Sciatic nerve (tissue), 2 donors: ENCODE data around the gene BLVRB. TPM values are rescaled to one million over a fixed set of nuclear protein-coding genes. Genes with fewer than 3 reads are reported as not detected.
"Not testable (repeated sequence)": the region's sequence is repeated elsewhere in the genome, so short reads cannot be mapped to it uniquely, and the experiment has no call there.

Experiments used
- ATAC-seq: fragments of 200-7000 bp; cut with Tn5 transposase; one replicate; pipeline ENCODE4 v1.9.1; 2020; ENCODE audit warnings: mild to moderate bottlenecking, moderate library complexity
- DNase-seq: peaks from one replicate; pipeline ENCODE4 v3.0.0-alpha.2; 2020; ENCODE audit warnings: low spot score
- intact Hi-C: fragments of 100-400 bp; cut with DNase I; formaldehyde crosslinking; loops from one replicate; pipeline ENCODE4 v1.14.2; 2022
- total RNA-seq: library from RNA; stranded (reverse); fragmentation: NEBNext Ultra II Directional; extraction: Animal tissue kit (Norgen Biotek cat#: 25700); gene quantifications from one replicate; pipeline ENCODE4 v1.2.1, GENCODE V29; 2021
- donor health status: DM: no; HTN: no; CAD: no.
- donor health status: DM: no; HTN: no; CAD: no.

BLVRB gene
- total RNA-seq, 1 donor from 2014 or later: 83.8 TPM

DNA sequence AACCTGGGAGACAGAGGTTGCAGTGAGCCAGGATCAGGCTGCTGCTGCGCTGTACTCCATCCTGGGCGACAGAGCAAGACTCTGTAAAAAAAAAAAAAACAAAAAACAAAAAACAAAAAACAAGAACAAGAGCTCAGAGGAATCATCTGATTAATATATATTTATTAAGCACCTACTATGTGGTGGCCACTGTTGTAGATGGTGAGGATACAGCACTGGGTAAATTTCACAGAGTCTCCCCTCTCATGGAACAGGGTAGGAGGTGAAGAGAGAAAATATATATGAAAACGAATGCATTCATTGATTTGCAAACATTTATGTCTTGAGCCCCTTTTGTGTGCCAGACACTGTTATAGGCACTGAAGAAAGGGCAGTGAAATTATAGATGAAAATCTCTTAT is 33.8 kb downstream of the BLVRB start:
- DNase-seq (no peak), ATAC-seq (no peak)
- intact Hi-C loops: no loop called here

GRCh38 chr19:40430242-40430641 is 35.3 kb downstream of the BLVRB start:
- DNase-seq, intact Hi-C loops, ATAC-seq: not testable (repeated sequence)

DNA sequence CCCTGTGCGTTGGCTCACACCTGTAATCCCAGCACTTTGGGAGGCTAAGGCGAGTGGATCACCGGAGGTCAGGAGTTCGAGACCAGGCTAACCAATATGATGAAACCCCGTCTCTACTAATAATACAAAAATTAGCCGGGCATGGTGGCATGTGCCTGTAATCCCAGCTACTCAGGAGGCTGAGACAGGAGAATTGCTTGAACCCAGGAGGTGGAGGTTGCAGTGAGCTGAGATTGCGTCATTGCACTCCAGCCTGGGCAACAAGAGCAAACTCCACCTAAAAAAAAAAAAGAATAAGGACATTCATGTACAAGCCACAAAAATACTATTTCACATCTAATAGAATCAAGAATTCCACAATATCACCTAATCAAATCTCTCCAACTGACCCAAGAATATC is 37.3 kb downstream of the BLVRB start:
- intact Hi-C loops, ATAC-seq, DNase-seq: not testable (repeated sequence)

DNA sequence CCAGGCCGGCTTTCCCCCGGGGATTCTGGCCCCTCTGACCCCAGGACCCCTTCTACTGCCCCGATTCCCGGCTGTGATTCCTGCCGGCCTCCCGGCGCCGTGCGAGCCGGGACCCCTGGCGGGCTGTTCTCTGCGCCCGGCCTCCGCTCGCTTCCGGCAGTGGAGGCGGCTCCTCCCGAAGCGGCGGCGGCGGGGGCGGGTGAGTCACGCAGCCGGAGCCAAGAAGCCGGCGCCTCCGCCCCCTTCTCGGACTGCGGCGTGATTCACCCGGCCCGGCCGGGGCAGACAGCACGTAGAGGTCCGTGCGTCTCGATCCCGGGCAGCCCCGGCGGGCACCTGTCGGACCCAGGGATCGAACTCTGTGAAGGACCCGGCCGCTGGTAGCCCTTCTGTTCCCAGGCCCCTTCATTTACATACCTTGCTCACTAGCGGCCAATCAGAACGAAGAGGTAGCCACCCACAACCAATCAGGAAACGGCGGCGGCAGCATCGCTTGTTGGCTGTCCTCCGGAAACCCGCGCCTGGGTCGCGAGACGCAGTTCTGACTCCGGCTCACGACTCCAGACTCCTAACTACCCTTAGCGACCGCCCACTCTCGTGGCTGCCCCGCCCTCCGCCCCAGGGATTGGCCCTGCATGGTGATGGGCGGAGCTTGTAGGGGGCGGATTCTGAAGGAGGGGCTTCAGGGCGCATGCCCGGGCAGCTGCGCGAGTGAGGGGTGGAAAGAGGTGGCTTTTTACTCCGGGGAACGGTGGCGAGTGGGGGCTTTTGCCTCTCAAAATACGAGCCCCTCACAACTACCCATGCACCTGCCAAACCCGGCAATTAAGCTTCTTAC is 39.9 kb downstream of the BLVRB start, which contains the start of gene SERTAD1:
Gene SERTAD1 (minus strand): TSS at position 543 of the 838 bp plus-strand sequence. CDS start 2,446 bp downstream, outside the sequence.
- DNase-seq (peak; percentile 100), ATAC-seq (peak; percentile 95)
- intact Hi-C loops: no loop called here

DNA sequence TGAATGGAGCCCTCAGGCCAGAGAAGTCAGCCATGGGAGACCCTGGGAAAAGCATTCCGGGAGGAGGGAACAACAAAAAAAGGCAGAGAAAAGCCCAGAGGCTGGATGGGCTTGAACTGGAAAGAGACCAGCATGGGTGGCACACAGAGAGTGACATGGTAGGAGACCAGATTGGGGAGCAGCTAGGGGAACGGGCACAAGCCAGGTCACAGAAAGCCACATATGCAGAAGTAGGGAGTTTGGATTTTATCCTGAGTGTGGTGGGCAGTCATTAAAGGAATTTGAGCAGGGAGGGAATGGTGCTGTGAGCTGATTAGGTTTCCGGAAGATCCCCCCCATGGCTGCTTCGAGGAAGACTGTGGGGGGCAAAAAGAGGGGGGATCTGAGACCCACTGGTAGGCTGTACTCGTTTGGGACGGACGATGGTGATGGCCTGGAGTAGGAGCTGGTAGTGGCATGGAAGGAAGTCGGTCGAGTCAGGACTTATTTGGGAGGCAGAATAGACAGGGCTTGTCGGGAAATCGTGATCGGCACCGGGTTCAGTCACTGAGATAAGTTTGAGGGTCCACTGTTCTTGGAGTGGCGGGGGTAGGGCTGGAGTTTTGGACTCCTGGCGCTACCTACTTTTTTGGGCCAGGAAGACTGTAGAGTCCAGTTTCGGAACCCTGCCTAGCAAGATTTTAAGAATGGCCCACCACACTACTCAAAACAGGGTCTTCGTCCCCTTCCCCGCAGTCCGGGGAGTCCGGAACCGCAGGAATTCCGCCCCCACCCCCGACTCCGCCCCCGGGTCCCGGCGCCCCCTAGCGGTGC is 40.7 kb downstream of the BLVRB start:
- no peak for DNase-seq
- ATAC-seq: peak; percentile 3
- intact Hi-C loops: no loop called here

DNA sequence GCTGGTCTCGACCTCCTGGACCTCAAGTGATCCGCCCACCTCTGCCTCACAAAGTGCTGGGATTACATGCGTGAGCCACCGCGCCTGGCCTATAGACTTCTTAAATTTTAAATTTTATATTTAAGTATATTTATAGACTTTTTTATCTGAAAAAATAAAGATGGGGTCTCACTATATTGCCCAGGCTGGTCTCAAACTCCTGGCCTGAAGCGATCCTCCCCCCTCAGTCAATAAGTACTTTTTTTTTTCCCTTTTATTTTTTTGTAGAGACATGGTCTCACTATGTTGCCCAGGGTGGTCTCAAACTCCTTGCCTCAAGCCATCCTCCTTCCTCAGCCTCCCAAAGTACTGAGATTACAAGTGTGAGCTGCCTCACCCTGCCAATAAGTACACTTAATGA is 41.6 kb downstream of the BLVRB start:
- intact Hi-C loops: no loop called here
- ATAC-seq (no peak), DNase-seq (no peak)

- ATAC-seq: no peak
- intact Hi-C loops: no loop called here
- DNase-seq: no peak
Observed at GRCh38 chr19:40422748-40423566, 42.6 kb downstream of the BLVRB start.

GRCh38 chr19:40421993-40422747 is 43.4 kb downstream of the BLVRB start:
- DNase-seq (no peak), ATAC-seq (no peak)
- intact Hi-C loops: no loop called here

DNA sequence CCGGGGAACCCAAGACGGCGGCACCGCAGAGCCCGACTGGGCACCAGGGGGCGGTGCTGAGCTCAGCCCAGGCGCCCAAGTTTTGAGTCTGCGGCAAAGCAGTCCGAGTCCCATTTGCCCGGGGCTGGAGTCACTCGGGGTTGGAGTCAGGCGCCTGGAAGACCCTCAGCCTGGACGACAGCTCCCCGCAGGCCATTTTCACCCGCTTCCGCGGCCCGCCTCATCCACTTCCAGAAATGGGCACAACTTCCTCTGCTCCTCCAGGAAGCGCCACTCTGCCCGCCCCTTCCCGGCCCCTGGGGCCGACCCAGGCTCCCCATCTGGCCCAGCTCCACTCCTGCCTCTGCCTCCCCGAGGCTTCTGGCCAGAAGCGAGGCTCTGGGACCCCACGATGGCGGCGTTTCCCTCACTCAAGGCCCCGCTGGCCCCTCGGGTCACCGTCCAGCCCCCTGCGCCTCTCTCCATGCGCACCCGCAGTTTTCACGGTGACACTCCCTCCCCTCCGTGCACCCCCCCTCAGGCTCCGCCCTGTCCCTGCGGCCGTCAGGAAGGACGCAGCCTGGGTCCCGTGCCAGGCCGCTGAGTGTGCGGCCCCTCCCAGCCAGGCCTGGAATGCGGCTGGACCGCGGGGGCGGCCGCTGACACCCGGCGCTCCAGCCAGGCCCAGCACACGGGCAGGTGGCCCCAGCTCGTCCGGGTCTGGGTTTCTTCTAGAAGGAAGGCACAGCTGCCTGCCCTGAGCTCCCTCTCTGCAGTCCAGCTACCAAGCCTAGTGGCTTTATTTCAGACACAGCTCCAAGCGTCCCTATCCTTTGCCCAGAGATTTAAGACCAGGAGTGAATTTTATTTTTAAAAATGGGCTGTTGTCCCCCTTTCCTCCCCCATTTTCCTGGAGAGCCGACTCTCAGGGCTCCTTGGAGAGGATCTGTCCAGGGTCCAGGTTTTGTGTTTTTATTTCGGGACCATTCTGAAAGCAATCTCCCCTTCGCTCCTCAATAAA is 44.5 kb downstream of the BLVRB start:
- DNase-seq (peak; percentile 95), ATAC-seq (peak; percentile 90)
- intact Hi-C loops: no loop called here

DNA sequence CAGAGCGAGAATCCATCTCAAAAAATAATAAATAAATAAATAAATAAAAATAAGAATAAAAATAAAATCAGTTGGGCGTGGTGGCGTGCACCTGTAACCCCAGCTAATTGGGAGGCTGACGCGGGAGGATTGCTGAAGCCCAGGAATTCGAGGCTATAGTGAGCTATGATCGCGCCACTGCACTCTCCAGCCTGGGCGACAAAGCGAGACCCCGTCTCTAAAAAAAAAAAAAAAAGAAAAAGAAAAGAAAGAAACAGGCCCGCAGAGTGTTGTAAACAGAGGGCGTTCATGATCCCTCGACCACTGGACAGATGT is 45.1 kb downstream of the BLVRB start:
- intact Hi-C loops: no loop called here
- DNase-seq (no peak), ATAC-seq (no peak)

DNA sequence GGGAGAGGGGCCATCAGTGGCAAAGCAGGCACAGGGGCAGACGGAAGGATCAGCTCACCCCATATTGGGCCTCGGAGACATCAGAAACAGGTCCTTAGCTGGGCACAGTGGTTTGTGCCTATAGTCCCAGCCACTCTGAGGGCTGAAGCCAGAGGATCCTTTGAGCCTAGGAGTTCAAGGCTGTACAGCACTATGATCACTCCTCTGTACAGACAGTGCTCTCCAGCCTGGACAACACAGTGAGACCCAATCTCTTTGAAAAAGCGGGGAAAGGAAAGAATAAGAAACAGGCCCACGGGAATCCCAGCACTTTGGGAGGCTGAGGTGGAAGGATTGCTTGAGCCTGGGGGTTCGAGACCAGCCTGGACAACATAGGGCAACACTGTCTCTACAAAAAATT is 45.8 kb downstream of the BLVRB start:
- ATAC-seq: no peak
- intact Hi-C loops: no loop called here
- DNase-seq: no peak

DNA sequence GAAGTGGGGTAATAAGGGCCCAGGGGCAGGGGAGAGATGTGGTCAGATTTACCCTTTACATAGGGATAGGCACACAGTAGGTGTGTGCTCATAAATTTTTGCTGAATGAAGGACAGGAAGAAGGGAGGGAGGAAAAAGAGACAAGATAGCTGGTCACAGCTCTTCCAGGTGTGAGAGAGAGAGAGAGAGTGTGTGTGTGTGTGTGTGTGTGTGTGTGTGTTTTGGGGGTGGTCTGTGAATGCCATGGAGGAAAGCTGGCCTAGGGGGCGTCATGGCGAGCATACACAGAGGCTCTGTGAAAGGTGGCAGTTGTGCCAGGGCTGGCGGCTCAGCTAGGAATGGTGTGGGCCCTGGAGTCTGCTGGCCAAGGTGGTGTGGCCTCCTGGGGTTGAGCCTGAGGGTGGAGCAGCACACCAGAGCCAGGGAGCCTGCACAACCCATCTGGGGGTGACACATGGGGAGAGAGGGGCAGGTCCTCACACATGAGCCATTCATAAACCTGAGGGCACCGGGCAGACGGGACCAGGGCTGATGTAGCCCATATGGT is 46.4 kb downstream of the BLVRB start:
- no peak for DNase-seq
- intact Hi-C loops: no loop called here
- ATAC-seq: no peak

DNA sequence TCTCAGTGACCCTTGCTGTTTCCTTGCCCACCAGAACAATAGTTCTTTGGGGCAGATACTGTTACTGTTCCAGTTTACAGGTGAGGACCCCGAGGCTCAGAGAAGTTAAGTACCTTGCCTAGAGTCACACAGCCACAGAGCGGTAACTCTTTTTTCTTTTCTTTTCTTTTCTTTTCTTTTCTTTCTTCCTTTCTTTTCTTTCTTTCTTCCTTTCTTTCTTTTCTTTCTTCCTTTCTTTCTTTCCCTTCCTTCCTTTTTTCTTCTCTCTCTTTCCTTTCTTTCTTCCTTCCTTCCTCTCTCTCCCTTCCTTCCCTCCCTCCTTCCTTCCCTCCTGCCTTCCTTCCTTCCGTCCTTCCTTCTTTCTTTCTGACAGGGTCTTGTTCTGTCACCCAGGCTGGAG is 47.5 kb downstream of the BLVRB start:
- DNase-seq (no peak), ATAC-seq (no peak)
- intact Hi-C loops: no loop called here

DNA sequence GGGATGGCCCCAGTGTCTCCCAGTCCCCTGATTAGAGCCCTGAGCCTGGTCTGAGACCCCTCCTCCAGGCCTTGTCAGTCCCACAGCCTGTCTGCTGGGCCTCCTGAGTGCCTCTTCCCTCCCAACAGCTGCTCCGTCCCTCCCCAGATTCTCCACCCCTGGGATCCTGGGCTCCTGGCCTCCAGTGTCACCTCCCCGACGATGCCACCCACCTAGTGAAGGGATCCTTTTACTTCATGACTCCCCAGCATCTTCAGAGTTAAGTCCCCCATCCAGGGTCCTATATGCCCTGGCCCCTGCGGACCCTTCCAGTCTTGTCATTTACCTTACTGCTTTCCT is 47.9 kb downstream of the BLVRB start:
- intact Hi-C loops: no loop called here
- DNase-seq: no peak
- ATAC-seq: no peak

DNA sequence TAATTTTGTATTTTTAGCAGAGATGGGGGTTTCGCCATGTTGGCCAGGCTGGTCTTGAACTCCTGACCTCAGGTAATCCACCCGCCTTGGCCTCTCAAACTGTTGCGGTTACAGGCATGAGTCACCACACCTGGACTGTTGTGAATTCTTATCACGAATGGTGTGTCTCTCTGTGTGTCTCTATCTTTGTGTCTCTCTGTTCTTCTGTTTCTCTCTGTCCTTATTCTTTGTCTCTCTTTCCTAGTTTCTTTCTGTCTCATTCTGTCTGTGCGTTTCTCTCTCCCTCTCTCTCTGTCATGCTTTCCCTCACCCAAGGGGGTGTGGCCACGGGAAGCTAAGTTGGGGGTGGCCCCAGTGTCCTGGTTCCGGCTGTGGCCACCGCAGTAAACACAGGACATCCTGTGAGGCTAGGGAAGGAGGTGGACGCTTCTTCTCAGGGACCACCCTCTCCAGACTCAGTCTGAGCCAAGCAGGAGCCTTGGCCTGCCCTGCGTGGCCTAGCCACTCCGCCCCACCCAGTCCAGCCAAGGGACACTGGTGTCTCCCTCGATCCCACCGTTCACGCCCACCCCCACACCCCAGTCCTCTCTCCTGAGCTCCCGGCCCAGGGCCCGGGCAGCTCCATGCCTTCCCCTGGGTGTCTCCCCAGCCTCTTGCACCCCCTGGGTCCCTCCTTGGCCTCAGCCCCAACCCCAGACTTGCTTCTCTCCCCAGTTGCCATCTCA is 48.5 kb downstream of the BLVRB start:
- DNase-seq (no peak), ATAC-seq (peak; percentile 27)
- intact Hi-C loops: no loop called here

DNA sequence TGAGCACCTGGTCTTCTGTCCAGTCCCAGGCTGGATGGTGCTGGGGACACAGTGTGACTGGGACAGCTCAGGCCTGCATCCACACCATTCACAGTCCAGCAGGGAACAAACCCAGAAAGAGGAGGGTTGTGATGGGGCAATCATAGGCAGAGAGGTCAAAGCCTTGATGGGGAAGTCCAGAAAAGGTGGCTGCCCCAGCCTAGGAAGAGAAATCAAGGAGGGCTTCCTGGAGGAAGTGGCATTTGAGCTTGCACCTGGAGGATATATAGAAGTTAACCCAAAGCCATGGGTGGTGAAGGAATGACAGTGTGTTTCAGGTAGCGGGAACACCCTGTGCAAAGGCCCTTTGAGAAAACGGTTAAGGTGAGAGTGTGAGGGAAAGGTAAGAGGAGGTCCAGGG is 49.8 kb downstream of the BLVRB start:
- intact Hi-C loops: no loop called here
- ATAC-seq (no peak), DNase-seq (no peak)
